ENCODE results near the gene GEMIN2. TPM values are rescaled to one million over a fixed set of nuclear protein-coding genes. Genes with fewer than 3 reads are reported as not detected.
A peak's percentile ranks its signal among the peaks of the same experiment; 100 is the strongest.

Gene GEMIN2
- total RNA-seq, 6 experiments from 2014 or later, result 6.6 to 9.6 (median 9.0) TPM

DNA sequence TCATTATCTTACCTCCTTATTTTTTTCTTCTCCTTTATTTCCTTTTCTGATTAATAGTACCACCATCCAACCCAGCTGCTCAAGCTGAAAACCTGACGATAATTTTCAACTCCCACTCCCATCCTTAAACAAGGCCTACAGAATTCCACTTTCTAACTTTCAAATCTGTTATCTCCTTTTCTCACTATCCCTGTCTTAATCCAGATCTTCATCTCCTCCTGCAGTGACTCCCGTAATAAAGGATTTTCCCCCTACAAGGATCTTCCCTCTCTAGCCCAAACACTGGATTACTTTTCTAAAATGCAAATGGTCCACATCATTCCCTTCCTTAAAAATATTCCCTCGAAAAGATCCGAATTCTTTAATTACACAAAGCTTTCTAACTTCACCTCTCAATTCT is 54.5 kb downstream of the GEMIN2 start:
- H3K36me3 Mint-ChIP-seq (ENCODE audit: low read depth), result peaks cover 27% of the 10 kb centered on the region
- no peaks in the 10 kb centered on the region for H3K9me3 Mint-ChIP-seq
- peak overlapping the region; percentile 13 for H3K27ac Mint-ChIP-seq
- H3K4me1 Mint-ChIP-seq (ENCODE audit: low read depth), result peaks cover 43% of the 10 kb centered on the region
- peak overlapping the region; percentile 96 for H3K4me3 Mint-ChIP-seq
- DNase-seq, result no peak
- TF ChIP-seq, protein P1, sequence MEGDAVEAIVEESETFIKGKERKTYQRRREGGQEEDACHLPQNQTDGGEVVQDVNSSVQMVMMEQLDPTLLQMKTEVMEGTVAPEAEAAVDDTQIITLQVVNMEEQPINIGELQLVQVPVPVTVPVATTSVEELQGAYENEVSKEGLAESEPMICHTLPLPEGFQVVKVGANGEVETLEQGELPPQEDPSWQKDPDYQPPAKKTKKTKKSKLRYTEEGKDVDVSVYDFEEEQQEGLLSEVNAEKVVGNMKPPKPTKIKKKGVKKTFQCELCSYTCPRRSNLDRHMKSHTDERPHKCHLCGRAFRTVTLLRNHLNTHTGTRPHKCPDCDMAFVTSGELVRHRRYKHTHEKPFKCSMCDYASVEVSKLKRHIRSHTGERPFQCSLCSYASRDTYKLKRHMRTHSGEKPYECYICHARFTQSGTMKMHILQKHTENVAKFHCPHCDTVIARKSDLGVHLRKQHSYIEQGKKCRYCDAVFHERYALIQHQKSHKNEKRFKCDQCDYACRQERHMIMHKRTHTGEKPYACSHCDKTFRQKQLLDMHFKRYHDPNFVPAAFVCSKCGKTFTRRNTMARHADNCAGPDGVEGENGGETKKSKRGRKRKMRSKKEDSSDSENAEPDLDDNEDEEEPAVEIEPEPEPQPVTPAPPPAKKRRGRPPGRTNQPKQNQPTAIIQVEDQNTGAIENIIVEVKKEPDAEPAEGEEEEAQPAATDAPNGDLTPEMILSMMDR (IDR thresholded peaks at IDR 0.05), result no peak
- H3K27me3 Mint-ChIP-seq (ENCODE audit: insufficient read depth), result no peaks in the 10 kb centered on the region; the same call in 1 of the 2 replicates

GRCh38 chr14:39169541-39169900 is 55.4 kb downstream of the GEMIN2 start:
- H3K4me3 Mint-ChIP-seq, result peak overlapping the region; percentile 96
- peaks cover 43% of the 10 kb centered on the region for H3K4me1 Mint-ChIP-seq (ENCODE audit: low read depth)

DNA sequence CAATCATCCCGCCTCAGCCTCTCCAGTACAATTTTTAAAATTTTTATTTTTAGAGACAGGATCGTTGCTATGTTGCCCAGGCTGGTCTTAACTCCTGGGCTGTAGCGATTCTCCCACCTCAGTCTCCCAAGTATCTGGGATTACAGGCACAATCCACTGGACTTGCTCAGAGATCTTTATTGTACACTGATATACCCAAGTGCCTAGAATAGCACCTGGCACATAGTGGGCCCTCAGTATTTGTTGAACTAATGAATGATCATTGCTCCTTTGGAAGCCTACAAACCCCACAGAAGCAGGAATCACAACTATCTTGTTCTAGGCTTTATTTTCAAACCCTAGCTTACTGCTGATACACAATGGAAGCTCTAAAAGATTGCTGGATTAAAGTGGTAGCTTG is 59.1 kb downstream of the GEMIN2 start:
- Mint-ChIP-seq H3K36me3 (ENCODE audit: low read depth) (peaks cover 39% of the 10 kb centered on the region), H3K27ac (no peak overlapping the region), H3K27me3 (ENCODE audit: insufficient read depth) (peaks cover 3% of the 10 kb centered on the region), H3K9me3 (no peaks in the 10 kb centered on the region), H3K4me1 (ENCODE audit: low read depth) (peaks cover 34% of the 10 kb centered on the region), H3K4me3 (no peak overlapping the region)
- no peak for DNase-seq
- TF ChIP-seq, protein P1 (IDR thresholded peaks at IDR 0.05), result no peak

More at GRCh38 chr14:39169541-39169900, 55.4 kb downstream of the GEMIN2 start:
- Mint-ChIP-seq H3K9me3 (no peaks in the 10 kb centered on the region), H3K27ac (peak overlapping the region; percentile 99), H3K36me3 (ENCODE audit: low read depth) (peaks cover 27% of the 10 kb centered on the region), H3K27me3 (ENCODE audit: insufficient read depth) (no peaks in the 10 kb centered on the region; the same call in 1 of the 2 replicates)
- TF ChIP-seq, protein P1 (IDR thresholded peaks at IDR 0.05), result no peak
- DNase-seq, result no peak

DNA sequence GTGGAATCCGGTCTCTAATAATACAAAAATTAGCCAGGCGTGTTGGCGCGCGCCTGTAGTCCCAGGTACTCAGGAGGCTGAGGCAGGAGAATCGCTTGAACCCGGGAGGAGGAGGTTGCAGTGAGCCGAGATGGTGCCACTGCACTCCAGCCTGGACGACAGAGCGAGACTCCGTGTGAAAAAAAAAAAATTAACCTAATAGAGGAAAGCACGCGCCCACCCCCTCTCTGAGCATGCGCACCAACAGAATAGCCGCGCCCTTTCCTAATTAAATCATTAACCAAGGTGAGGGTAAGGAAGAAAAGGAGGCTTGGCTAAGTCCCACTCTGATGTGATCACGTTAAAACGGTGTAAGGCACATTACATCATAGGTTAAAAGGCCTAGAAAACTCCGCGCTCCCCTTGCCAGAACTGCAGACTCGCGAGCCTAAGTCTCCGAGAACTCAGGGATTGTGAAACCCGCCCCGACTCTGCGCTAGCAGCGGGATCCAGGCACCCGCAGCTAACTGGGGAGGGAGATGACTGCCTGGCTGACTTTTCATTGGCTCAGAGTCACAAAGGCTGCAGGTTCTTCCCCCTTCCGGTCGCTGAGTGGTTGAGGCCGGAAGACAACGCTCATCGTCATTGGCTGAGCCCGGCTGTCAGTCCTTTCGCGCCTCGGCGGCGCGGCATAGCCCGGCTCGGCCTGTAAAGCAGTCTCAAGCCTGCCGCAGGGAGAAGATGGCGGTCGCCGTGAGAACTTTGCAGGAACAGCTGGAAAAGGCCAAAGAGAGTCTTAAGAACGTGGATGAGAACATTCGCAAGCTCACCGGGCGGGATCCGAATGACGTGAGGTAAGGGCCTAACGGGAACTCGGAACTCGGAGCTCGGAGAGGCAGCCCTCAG is 60.7 kb downstream of the GEMIN2 start, which contains the start of gene PNN:
TSS of gene PNN (plus strand) at position 695 of the 885 bp plus-strand sequence. CDS start at position 721, 26 bp downstream.
- peak; percentile 100 for DNase-seq
- H3K36me3 Mint-ChIP-seq (ENCODE audit: low read depth), result peaks cover 34% of the 10 kb centered on the region
- TF ChIP-seq, protein P1 (IDR thresholded peaks at IDR 0.05), result no peak
- H3K4me3 Mint-ChIP-seq, result peak within 1 kb of the TSS; percentile 100
- peaks cover 34% of the 10 kb centered on the region for H3K4me1 Mint-ChIP-seq (ENCODE audit: low read depth)
- H3K9me3 Mint-ChIP-seq, result no peaks in the 10 kb centered on the region
- peak within 1 kb of the TSS; percentile 99 for H3K27ac Mint-ChIP-seq
- H3K27me3 Mint-ChIP-seq (ENCODE audit: insufficient read depth), result peaks cover 3% of the 10 kb centered on the region

DNA sequence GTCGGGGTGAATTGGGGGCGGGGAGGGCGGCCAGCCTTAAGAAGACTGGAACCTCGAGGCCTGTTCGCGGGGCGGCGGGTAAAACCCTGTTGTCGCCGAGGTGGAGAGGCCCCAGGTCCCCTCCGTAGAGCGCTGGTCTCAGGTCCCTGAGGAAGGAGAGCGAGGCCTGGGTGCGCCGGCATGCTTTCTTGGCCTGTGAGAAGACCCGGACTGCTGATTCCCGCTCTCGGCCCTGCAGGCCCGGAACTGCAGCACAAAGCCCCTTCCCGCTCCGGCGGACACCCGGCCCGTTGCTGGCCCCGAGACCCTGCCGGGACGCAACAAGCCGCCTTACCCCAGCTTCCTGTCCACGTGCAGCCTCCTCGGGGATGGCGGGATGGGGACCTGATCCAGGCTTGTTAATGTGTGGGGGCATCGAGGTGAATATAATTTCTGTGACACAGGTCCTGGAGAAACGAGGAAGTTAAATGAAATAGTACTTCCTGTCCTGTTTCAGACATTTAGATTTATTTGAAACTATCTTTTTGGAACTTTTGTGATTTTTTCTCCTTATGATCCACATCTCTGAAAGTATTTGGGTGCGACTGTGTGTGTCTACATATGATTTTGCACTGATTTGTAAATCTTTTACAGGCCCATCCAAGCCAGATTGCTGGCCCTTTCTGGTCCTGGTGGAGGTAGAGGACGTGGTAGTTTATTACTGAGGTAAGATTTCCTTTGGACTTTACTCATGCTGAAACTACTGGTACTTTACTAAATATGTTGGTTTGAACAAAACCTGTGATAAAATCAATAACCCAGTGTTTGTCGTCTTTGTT is 61.5 kb downstream of the GEMIN2 start:
- Mint-ChIP-seq H3K36me3 (ENCODE audit: low read depth) (peaks cover 34% of the 10 kb centered on the region), H3K27ac (peak overlapping the region; percentile 99), H3K9me3 (no peaks in the 10 kb centered on the region), H3K27me3 (ENCODE audit: insufficient read depth) (peaks cover 3% of the 10 kb centered on the region), H3K4me3 (peak overlapping the region; percentile 100), H3K4me1 (ENCODE audit: low read depth) (peaks cover 32% of the 10 kb centered on the region)
- DNase-seq, result no peak
- TF ChIP-seq, protein P1 (IDR thresholded peaks at IDR 0.05), result no peak
